ENCODE results near the gene MPZL2.

The MPZL2 gene

DNA sequence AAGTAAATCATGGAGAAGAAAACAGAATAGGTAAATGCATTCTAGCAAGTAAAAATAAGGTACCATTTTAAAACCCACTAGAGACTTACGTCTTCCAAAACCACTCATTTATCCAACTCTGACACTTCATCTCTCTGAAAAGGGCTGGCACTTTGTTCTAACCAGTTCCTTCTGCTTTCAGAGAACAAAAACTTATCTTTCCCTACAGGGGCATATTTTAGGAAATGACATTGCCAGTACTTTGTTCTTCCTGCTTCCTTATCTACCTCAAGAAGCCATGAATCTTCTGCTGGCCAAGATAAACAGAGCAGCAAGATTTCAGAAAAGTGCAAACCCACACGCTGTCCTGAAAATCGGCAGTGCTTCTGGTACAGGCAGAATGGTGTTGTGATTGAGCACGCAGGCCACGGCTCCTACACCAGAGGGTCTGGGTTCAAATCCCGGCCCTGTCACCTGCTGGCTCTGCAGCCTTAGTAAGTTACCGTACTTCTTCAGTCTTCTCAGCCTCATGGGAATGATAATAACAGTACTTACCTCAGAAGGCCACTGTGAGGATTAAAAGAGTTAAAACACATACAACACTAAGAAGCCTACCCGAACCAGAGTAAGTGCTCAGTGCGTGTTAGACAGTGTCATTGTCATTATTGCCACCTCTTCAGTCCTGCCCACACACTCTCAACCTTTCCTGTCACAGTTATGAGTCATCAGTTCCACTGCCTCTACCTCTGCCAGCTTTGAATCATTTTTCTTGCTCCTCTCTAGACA lies 22.9 kb downstream of the MPZL2 start:
- no peak for DNase-seq

DNA sequence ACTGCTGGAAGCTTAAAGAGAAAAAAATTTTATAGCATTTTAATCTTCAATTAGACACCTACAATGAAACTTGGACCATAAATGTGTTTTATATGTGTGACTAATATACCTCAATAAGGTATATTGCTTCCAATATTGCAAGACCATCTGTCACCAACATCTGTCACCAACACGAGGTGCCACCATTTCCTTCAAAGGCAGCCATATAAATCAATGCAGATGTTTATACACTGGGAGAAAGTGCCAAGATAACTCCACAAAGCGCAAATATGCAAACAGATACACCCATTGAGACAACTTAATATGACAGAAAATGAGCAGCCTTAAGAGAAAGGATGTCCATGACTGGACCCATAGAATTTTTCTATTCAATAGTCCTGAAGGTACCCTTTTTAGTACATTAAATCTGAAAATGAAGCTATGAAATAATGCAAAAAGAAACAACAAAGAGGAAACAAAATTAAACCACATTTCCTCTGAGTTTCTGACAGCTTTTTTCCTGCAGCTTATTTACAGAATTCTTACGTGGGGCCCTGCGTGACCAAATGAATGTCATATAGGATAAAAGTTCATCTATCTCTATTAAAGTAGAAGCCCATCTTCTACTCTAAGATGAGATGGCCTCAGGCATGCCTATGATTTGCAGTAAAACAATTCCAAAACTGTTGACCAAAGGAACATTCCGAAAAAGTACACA lies 24.4 kb downstream of the MPZL2 start:
- no peak for DNase-seq

DNA sequence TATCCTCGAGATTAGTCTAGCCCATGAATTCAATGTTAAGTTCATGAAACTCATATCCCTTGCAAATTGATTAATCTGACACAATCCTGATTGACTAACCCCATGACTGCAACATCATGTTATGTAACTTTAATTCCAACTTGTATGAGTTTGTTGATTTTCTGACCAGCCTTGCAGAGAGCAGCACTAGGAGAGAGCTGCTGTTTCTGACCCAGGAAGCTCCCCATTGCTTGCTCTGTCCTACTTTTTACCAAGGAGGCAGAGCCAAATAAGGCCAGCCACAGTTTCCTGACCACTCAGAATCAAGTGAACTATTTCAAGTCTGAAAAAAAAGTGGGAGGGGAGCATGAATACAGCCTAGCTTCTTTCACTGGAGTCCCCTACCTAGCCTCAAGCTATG lies 25.2 kb downstream of the MPZL2 start:
- DNase-seq: no peak

DNA sequence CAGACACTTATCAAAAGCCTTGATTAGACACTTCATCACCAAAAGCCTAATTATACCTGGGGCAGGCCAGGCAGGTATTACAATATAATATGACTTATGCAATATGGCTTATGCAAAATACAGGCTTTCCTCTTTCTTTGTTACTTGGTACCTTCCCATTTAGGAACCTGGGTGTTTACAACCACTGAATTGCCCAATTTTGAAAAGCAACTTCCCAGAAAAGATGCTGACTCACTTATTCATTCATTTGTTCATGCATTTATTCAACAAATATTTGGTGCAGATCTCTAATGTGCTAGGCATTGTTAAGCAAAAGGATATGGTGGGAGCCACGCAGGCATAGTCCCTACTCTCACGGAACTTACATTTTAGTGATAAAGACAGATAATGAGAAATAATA lies 25.7 kb downstream of the MPZL2 start:
- no peak for DNase-seq

DNA sequence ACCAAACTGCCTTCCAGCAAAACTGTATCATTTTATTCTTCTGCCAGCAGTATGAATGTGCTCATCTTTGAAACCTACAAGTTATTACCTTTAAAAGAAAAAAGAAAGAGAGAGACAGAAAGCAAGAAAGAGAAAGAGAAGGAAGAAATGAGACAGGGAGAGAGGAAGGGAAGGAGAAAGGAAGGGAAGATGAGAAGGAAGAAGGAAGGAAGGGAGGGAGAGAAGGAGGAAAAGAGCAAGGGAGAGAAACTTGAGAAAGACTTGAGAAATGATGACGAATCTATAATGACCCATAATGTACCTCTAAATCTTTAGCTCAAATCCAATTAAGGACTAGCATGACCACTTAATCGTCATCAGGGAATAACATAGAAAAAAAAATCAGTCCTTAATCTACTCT lies 27.9 kb downstream of the MPZL2 start:
- no peak for DNase-seq

DNA sequence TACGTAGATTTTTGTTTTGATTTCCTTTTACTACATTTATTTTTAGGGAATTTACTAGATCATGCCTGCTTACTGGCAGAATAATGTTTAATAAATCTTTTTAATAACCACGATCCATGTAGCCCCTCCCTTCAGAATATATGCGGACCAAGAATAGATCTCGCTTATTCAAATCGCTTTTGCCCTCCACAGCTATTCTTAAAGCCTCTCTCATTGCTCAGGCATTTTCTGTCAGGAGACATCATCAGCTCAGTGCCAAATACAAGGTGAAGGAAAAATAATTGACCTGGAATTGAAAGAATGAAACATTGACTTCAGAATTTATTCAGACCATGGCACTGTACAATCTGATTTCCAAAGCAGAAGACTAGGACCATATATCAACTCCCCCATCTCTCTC lies 29.3 kb downstream of the MPZL2 start:
- no peak for DNase-seq

DNA sequence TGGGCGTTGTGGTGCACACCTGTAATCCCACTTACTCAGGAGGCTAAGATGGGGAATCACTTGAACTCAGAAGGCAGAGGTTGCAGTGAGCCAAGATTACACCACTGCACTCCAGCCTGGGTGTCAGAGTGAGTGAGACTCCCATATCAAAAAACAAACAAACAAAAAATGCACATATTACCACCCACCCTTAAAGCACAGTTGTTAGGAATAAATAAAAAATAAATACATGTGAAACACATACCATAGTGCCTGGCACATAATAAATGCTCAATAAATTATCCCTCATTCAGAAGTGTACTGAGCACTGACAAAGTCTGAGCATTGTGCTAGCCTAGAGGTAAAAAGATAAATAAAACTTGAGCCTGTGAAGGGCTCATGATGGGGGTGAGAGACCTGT lies 30.2 kb downstream of the MPZL2 start:
- no peak for DNase-seq

DNA sequence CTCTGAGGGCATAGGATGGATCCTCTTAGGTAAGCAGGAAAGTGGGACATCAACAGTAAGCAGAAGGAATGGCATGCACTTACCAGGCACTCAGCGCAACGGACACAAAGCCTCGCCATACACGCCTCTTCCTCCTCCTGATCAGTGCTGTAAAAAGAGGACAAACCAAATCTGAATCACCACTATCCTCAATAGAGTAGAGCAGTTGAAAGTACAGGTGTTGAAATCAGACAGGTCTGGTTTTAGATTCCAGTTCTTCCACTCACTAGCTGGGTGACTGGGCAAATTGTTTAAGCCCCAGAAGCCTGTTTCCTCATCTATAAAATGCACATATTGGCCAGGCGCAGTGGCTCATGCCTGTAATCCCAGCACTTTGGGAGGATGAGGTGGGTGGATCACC lies 30.7 kb downstream of the MPZL2 start:
- DNase-seq: no peak

DNA sequence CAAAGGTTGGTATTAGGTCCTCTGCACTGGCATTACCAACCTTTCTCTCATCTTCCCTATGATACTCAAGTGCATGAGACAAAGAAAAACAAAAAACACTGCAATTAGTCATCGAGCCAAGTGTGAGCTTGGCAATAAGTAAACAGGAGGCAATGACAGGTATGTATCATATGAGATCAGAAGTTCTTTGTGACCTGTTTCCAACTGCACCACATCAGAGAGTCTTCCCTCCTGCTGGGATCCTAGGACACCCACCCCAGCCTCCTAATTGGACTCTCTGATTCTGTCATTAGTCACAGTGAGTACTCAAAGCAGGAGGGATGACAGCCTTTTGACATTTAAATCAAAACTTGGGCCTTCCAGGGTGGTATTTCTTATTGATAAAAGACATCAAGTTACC lies 31.4 kb downstream of the MPZL2 start:
- DNase-seq: no peak

DNA sequence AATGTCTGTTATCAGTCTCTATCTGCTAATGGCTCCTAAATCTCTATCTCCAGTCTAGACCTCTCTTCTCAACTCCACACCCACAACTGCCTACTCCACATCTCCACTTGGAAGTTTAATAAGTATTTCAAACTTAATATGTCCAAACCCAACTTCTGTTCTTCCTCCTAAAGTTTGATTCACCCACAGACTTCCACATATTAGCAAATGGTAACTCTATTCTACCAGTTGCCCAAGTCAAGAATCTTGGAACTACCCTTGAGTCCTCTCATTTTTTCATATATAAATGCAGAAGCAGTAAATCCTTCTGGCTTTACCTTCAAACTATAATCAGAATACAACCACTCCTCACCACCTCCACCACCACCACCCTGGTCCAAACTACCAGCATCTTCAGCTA lies 32.6 kb downstream of the MPZL2 start:
- no peak for DNase-seq

DNA sequence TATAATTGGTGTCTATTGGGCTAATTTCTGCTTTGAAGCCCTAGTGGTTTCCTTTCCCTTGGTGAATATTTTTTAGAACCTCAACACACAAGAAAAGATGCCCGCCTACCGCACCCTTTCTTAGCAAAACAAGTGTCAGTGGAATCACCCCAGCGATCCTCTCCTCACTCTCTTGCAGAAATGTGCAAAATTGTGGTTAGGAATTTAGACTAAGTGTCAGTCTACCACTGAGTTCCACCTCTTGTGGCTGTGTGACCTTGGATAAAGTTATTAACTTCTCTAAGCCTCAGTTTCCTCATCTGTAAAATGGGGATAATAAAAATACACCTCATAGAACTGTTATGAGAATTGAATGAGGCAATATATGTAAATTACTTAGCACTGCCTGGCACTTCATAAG lies 34.0 kb downstream of the MPZL2 start:
- DNase-seq: no peak

DNA sequence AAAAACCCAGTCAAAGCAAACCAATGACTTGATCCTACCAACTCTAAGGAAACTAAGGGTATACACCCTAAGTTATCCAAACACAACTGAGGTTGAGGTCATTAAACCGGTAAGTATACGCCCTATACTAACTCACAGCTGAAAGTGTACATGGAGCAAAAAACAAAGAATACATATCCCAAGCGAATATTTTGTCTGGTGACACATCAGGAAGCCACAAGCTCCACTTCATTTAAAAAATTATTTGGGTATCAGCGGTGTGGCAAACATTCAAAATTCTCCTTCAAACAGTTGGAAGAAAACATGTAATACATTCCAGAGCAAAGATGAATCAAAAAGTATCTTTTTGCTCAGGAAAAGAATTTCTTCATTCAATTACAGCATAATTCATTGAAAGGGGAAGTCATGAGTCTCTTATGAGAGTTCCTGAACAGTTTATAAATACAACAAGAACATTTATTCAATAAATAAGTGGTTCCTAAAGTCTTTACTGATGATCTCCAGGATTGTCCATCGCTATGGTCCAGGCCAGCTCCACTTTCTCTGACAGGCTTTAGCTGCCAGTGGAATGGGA lies 34.7 kb downstream of the MPZL2 start:
- DNase-seq: no peak

DNA sequence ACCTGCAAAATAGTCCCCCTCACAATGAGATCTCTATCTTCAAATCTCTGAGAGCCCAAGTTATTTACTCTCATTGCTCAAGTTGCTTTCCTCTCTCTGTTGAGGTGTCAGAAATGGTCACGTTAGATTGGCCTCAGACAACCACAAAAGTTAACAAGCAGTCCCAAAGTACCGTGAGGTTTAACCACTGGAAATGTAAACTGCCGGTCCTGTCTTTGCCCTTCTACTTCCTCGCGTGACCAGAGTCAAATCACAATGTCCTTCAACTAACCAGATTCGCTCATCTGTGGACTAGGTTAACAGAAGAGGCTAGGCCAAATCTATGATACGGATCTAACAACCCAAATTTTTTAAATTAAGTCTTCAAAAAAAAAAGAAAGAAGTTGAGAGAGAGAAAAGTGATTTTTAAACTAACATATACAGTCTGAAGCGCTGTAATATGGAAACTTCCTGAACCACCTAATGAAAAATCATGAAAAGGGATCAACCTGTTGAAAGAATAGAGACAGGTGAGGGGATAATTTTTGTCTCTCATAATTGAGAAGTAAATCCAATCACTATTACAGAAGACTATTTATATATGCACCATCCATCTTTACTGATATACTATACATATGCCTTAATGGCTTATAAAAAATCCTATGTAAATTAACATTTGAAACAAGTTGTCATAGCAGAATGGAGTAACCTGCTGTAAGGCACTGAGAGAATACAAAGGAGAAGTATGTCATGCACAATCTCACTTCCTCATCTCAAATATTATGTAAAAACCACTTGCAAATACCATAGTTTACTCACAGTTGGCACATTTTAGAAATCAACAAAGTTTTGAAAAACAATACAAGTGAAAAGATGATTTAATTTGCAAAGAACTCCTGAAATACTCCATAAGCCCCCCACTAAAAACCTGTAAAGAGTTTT lies 36.0 kb downstream of the MPZL2 start:
- DNase-seq: no peak

DNA sequence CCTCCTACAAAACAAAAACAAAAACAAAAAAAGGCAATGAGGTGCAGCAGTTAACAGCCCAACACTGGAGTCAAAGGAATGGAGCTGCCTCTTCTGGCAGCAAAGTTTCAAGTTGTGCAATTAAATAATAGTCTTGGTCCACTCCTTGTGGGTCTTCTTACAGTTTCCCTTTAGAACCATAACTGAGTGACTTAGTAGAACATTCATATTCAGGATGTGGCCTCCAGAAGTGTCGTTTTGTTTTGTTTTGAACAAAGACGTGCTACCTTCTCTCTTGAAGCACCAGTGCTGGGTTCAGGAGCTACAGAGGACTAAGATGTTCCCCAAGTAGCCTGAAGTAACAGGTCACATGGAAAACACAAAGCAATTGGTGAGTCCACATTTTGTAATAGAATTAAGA lies 37.3 kb downstream of the MPZL2 start:
- no peak for DNase-seq

DNA sequence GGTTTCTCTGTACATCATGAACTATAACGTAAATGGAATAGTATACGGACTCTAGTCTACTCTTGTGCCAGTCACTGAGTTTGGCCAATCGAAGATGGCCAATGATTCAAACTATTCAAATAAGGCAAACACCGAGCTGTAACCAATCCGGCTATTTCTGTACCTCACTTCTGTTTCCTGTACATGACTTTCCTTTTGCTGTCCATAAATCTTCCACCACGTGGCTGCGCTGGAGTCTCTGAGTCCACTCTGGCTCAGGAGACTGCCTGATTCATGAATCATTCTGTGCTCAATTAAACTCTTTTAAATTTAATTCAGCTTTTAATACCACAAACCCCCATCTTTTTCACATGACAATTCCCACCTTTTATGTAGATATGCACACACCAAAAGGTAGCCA lies 37.8 kb downstream of the MPZL2 start:
- no peak for DNase-seq

DNA sequence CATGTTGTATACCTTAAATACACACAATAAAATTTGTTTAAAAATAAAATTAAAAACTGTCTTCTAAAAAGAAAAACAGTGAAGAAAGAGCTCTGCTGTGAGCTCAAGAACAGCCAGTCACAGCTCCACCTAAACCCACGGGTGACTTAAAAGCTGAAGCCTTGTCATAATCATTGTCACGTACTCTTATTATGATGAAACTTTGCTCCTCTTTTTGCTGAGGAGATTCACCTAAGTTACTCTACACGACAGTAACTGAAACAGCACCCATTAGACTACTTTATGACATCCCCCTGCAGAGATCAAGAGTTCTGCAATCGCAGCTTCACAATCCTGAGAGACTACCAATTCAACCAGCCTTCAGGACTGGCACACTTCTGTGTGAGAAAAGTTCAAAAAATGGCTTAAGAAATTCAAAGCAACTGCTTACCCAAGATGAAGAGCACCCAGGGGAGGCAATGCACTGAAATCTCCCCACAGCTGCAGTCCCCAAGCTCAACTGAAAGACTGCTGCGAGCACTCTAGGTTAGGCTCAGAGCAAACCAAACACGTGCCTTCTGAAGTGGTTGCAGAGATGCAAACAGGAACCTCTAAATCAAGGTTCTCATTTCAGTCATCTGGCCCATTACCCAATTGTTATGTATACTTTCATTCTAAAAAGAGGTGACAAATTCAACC lies 39.4 kb downstream of the MPZL2 start, which contains the start of gene JAML:
JAML (minus strand) TSS at position 501 of the 678 bp plus-strand sequence. CDS start 10,145 bp downstream, outside the sequence.
- no peak for DNase-seq

DNA sequence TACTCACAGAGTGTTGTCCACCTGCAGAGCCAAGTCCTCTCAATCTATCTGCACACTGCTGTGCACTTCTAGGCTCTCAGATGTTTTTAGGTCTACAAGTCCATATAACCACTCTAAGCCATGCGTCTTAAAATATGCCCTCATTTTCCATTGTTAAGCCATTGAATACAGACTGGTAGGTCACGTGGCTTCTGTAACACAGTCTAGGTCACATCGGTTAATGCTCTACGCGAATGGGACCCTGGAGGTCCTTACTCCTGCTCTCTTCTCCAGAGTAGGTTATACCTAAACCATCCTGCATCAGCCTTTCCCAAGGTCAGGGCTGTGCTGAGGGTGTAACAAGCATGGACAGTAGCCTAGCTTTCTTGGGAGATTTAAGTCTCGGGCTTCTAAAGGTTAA lies 40.1 kb downstream of the MPZL2 start:
- DNase-seq: no peak

DNA sequence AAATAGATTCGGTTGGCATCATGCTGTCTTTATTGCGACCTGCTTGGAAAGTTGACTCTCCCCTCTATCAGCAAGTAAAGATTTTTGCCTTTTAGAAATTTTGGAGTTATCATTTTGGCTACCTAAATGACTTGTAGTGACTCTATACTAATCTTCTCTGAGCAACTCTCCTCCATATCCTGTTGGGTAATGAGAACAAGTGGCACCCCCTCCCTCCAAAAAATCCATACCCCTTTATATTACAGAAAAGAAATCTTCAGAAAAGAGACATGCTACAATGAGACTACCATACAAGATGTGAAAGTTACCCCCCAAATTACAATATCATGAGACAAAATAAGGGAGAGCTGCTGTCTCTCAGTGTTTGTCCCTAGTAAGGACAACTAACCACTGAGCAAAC lies 40.5 kb downstream of the MPZL2 start:
- no peak for DNase-seq

DNA sequence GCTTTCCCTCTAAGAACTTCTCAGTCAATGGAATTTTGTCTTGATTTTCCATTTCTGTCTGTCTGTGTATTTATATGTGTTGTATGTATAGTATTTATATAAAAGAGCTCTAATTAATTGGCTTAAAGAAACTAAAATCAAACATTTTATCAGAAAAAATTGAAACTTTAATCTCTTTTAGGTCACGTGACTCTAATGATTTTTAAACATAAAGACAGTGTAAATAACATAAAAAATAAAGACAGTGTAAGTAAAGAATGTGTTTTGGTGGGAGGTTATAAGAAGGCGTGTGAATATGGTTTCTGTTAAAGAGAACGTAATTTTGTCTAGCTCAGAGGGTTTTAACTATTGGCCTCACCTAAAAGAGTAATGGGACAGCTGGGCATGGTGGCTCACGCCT lies 41.7 kb downstream of the MPZL2 start:
- no peak for DNase-seq

DNA sequence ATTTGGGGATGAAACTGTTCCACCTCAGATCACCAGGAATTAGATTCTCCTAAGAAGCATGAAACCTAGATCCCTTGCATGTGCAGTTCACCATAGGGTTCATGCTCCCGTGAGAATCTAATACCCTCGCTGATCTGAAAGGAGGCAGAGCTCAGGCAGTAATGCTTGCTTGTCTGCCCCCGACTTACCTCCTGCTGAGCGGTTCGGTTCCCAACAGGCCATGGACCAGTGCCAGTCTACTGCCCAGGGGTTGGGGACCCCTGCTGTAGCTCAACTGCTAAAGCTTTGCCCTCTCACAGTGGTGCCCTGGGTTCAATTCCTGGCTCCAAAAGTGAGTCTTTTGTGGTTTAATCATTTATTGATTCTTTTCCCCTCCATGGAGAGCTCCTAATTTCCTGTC lies 42.7 kb downstream of the MPZL2 start:
- no peak for DNase-seq

DNA sequence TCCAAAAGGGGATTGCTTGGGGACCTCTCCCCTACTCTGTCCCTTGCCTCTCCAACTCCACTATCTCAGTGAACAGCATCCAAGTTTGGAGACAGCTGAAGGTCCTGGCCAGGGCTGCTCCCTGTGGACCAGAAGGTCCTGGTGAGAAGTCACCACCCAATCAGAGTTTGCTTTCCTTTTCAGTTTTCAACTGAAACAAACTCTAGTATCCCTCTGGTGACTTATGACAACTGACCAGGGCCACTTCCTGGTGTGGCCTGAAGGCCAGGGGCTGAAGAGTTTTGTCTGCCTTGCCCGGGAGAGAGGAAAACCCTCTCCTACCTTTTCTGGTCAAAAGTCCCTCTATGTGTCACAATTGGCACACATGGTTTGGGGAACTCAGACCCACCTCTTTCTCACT lies 44.4 kb downstream of the MPZL2 start:
- no peak for DNase-seq

DNA sequence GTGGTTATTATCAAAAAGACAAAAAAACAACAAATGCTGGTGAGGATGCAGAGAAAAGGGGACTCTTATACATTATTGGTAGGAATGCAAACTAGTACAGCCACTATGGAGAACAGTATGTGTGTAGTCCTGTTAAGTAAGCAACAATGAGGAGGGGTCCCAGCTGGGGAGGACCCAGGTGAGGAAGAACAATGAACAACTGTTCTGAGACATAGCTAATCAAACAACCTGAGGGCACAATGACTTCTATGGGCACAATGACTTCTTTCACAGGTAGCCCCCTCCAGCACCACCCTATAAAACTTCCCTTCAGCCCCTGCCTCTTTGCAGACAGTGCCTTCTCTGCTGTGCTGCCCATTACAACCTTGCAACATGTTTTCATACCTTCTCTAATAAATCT lies 44.9 kb downstream of the MPZL2 start:
- DNase-seq: no peak

DNA sequence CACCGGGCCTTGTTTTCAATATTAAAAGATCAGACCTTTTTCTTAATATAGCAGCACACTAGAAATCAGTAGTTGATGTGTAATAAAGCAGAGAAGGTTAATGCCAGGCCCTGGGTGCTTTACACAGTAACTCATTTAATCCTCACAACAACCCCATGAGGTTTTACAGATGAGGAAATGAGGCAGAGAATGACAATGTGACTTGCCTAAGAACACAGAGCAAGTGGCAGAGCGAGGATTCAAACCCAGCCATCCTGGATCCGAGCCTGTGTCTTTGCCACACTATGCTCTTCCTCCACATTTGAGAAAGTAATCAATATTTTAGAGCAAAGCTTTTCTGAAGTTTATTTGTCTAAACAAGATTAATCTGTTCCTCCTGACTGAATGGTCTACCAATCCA lies 46.5 kb downstream of the MPZL2 start:
- DNase-seq: no peak
